Hepatocyte (in vitro differentiated cells): ENCODE measurements around the gene ABCA2.

Experiments used
- EZH2 ChIP-seq: fragments of 200-600 bp; sonication (generic); IDR thresholded peaks from 2 replicates; pipeline ENCODE4 v1.6.1; 2016; ENCODE audit warnings: antibody characterized with exemption, mild to moderate bottlenecking, borderline replicate concordance
- TF ChIP-seq, protein P1 (sequence below): fragments of 200-600 bp; sonication (generic); IDR thresholded peaks from 2 replicates; pipeline ENCODE4 v1.5.1; 2016; ENCODE audit warnings: antibody characterized with exemption, mild to moderate bottlenecking; ENCODE audit not compliant: poor library complexity

DNA sequence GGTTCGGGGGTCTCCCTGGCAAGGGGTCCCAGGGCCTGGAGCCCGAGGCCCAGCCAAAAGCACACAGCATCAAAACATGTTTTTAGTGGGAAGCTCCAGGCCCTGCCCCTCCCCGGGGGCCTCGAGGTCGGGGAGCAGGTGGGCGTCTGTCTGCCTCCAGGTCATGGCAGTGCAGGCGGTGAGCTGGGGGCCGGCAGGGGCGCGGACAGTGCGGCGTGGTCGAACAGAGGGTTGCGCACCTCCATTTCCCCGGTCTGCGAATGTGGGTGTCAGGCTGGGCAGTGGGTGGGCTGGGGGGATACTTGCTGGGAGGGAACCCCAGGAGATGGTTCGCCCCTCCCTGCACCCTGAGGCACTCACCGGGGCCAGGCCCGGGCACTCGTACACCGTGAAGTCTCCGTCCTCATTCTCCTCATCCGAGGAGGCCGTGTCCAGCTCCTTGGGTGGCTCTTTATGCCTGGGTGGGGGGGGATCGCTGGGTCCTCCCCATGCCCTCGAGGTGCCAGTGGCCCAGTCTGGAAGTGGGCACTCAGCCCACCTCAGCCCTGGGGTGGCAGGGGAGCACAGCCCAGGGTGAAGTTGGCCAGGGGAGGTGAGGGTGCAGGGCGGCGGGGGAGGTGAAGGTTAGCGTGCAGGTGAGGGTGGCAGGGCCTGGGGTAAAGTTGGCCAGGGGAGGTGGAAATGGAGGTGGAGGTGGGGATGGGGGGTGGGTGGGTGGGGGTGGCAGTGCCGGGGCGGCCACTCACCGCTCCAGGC is 11.8 kb upstream of the ABCA2 start:
- TF ChIP-seq, protein P1, sequence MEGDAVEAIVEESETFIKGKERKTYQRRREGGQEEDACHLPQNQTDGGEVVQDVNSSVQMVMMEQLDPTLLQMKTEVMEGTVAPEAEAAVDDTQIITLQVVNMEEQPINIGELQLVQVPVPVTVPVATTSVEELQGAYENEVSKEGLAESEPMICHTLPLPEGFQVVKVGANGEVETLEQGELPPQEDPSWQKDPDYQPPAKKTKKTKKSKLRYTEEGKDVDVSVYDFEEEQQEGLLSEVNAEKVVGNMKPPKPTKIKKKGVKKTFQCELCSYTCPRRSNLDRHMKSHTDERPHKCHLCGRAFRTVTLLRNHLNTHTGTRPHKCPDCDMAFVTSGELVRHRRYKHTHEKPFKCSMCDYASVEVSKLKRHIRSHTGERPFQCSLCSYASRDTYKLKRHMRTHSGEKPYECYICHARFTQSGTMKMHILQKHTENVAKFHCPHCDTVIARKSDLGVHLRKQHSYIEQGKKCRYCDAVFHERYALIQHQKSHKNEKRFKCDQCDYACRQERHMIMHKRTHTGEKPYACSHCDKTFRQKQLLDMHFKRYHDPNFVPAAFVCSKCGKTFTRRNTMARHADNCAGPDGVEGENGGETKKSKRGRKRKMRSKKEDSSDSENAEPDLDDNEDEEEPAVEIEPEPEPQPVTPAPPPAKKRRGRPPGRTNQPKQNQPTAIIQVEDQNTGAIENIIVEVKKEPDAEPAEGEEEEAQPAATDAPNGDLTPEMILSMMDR: no peak
- TF ChIP-seq EZH2: no peak
